C1 segment of cervical spinal cord (tissue), 14 donors: ENCODE measurements around the gene MYADML2.

Experiments used
- DNase-seq, 14 donors: peaks; one replicate each; lab custom pipeline; 2025; lab: John Stamatoyannopoulos, UW

The MYADML2 gene

DNA sequence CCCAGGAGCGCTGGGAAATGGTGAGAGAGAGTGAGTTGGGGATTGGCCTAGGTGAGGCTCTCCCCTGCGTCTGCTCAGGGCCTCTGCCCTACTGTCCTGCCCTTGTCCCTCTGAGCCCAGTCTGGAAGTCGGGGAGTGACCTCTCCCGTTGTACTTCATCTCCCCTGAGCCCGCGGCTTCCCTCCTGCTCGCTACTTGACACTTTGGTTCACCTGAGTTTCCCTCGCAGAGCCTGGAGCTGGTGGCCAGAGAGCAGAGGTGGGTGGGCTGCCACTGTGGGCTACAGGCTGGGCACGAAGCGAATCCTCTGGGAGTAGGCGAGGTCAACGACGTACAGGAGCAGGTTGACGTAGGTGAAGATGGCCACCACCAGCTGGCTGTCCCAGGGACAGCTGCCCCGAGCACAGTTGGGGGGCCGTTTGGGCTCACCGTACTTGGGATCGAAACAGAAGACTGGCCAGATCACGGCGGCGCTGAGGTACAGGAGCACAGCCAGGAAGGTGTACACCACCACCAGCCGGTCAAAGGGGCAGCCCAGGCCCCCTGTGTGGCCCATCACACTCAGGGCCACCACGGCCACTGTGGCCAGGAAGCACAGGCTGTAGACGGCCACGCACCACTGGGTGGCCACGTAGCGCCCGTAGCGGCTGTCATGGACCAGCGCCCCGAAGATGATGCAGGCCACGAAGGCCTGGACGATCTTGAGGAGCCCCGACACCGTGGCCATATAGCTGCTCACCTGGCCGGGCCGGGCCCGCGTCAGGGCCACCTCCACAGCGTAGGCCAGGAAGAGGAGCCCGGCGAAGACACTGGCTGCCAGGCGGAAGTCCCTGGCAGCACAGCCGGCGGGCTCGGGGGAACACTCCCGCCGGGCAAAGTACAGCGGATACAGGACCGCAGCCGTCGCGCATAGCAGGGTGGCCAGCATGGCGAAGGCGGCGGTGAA, 6.2 kb downstream of the MYADML2 start:
- DNase-seq: no peak

DNA sequence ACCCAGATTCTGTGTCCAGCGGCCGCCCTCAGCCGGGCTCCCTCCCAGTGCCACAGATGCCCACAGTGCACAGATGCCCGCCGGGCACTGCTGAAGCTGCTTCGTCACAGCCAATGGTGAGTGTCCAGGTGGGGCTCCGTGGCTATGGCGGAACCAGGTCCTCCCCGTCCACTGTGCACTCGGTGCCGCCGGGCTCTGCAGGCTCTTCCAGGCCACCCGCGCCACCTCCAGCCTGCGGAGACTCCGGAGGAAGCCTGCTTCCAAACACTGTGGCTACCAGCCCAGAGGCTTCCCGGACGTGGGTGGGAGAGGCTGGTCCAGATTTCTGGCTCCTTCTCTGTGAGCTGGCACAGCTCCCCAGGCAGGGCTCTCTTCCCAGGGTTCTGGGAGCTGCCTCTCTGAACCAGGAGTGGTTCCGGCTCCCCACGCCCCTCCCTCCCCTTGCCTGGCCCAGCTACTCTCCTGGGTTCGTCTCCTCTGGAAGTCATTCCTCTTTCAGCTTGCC, 7.1 kb downstream of the MYADML2 start:
- DNase-seq: peak in 10 of 14 donors; percentile 24 to 84 (median 57)

DNA sequence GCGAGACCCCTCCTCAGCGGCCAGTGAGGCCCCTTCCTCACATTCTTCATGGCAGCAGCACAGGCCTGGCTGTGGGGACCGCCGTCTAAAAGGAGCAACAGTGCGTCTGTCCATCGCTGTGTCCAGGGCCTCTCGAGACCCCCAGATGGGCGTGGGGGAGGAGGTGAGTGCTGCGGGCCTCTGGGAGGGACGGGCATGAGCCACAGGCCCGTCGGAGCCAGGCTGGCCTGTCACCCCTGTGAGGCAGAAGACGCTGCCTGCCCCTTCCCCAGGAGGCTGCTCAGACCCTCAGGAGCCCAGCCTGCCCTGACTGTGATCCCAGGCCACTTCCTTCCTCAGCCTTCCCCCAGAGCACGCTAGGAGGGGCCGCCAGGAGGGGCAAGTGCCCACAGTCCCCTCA, 7.8 kb downstream of the MYADML2 start:
- DNase-seq: no peak

DNA sequence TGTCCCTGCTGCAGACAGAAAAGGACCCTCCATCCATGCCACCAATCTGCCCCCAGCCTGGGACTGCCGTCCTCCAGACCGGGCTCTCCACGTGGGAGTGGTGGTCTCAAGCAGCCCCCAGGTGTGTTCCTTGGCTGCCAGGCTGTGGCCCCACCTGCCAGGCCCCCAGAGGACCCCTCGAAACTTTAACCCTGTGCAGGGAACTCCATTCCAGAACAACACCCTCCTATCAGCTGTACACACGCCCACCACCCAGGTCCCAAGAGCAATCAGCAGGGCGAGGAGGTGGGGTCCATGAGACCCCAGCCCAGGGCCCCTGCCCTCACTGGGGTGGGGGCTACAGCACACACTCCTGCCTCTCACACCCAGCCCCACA, 11.3 kb downstream of the MYADML2 start:
- DNase-seq: no peak

DNA sequence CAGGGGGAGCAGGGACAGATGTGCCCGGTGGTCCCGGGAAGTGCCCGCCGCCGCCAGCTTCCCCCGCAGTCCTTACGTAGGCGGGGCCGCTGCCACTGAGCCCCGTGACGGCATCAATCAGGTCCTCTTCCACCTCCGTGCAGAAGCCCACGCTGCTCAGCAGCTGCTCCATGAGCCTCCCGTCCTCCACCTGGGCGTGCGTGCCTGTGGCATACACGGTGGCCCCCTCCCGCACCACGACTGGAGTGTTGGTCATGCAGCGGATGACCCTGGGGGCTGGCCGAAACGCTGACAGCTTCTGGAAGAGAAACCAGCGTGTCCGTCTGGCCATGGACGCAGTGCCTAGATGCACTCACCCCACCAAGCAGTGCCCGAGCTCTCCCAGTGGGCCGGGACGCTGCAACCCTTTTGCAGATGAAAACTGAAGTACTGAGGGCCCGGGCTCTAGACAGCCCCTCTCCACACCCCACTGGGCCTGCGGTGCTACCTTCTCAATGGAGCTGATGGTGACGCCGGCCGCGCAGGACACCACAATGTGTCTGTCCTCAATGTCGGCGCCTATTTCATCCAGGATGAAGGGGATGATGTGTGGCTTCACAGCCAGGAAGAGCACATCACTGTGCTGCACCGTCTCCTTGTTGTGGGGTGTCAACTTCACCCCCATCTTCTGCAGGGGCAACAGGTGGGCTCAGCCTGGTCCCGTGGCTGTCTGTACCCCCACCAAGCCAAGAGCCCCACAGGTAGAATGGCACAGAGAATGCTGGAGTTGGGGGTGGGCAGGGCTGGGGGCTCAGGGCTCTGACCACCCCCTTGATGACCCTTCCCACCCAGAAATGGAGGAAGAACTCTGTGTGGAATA, 12.0 kb downstream of the MYADML2 start:
- DNase-seq: no peak

- DNase-seq: no peak
These were observed 12.8 kb downstream of the MYADML2 start for GRCh38 chr17:81934098-81934757.

DNA sequence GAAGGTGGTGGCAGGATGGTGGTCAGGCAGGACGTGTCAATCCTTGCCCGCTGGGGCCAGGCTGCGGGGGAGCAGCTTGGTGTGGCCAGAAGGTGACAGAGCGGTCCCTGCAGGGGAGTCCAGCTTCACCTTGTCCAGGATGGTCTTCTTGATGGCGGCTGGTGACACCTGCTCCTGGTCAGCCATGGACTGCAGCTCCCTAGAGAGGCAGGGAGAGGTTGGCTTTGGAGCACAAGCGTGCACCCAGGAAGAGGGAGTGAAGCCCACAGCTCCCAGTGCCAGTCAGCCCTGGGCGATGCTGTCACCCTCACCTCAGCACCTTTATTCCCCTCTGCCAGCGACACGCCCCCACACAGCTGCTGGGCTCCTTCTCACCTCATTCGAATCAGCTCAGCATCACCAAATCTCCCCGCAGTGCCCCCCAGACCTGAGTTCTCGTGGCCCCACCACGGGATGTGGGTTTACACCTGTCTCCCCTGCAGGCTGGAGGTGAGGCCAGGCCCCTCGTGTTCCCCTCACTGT, 13.8 kb downstream of the MYADML2 start:
- no peak for DNase-seq

- no peak for DNase-seq
These were observed 14.6 kb downstream of the MYADML2 start for GRCh38 chr17:81932333-81932983.

GRCh38 chr17:81931557-81932332, 15.3 kb downstream of the MYADML2 start:
- DNase-seq: no peak

DNA sequence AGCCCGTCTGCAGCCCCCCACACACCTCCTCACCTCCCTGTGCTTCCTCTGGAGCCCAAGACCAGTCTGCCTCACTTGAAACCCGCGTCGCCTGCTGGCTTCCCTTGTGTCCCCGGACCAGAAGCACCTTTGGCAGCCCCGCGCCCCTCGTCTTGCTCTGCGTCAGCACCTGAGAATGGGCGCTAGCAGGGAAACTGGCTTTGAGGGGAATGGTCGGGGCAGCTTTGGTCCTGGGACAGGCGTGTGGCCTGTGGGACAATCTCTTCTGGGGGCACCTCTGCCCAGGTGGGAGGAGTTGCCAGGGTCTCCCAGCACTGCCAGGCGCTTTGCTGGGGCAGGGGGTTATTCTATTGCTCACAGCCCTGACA, 15.9 kb downstream of the MYADML2 start:
- DNase-seq: no peak

- no peak for DNase-seq
These were observed 16.6 kb downstream of the MYADML2 start for GRCh38 chr17:81930142-81931125.

- DNase-seq: no peak
These were observed 17.5 kb downstream of the MYADML2 start for GRCh38 chr17:81929253-81930141.

DNA sequence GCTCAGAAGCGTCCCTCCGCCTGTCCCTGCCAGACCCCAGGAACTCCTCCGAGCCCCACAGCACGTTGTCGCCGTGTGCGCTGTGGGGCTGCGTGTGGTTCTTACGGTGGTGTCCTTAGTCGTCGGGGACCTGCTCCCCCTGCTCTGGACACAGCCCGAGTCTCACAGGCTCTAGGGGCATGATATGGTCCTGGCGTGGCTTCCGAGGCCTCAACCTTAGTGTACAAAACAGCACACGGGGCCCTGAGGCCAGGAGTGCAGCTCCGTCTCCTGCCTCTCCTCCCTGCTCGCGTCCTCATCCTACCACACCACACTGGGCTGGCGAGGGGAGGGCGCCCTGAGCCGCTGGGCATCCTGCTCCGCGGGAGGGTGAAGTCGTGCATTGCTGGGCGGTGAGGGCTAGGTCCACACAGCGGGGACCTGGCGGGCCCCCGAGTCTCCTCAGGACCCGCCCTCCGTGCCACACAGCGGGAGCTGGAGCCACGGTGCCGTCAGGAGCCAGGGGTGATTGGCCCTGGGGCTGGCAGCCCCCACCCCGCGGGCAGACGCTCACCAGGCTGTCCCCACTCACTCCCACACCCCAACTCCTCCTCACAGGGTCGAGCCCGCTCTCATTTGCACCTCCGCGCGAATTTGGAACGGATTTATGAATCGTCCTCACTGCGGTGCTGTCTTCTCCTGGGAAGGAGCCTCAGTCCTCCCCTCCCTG, 18.3 kb downstream of the MYADML2 start:
- no peak for DNase-seq

DNA sequence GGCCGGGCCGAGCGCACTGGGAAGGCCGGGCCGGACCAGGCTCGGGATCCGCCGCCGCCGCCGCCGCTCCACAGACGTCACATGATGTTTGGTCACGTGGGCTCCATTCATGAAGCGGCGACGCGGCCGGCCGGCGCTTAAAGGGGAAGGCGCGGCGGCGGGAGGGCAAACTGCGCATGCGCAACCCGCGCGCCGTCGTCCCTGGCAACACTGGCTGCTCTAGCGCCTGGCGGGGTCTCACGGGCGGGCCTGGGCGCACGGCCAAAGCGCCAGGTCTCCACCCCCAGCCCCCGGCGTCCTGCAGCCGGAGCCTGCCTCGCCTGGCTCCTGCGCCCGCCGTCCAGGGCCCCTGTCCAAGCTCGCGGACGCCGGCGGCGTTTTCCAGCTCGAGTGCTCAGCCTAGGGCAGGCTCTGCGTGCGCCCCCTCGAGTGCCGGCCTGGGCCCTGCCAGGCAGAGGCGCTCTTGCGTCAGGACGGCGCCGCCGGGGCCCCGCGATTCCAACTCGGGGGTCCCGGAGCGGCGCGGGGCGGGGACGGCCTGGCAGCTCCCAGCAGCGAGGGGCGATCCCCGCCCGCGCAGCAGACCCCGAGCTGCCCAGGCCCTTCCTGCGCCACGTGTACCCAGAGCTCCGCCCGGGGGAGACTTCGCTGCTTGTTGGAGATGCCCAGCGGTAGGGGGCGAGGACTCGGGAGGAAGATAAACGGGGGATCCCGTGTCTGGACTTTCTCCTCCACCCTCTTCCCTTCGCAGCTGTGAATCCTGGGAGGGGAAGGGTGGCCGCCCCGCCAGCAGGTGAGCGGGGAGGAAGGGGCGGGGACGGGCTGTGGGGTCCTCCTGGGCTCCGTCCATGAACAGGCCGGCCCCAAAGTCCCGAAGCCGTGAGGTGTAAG, 19.1 kb downstream of the MYADML2 start, which contains the start of gene MAFG:
Gene MAFG, minus strand, starts transcription at position 83 of the 891 bp plus-strand sequence. CDS start 4,550 bp downstream, outside the sequence.
- peak; percentile 48 to 94 (median 82) for DNase-seq

GRCh38 chr17:81927152-81927652, 19.8 kb downstream of the MYADML2 start:
- no peak for DNase-seq
